Left renal cortex interstitium (tissue), 4 donors: Measurements from ENCODE around the gene CPE. TPM values are rescaled to one million over a fixed set of nuclear protein-coding genes. Genes with fewer than 3 reads are reported as not detected.

Experiments
- DNase-seq, 4 donors: peaks; one replicate each; pipeline ENCODE4 v3.0.0-alpha.2; 2013; ENCODE audit warnings: low read depth in 4 of 4, low spot score in 2 of 4, missing footprints in 1 of 4
- polyA plus RNA-seq, 4 donors: library from polyadenylated mRNA; unstranded; fragments of 120-200 nt; gene quantifications; one replicate each; pipeline ENCODE4 v1.2.1, GENCODE V29; 2013; ENCODE audit not compliant: insufficient read length in 4 of 4

CPE gene
- polyA plus RNA-seq, 4 donors: 86.9 to 194 (median 138) TPM

DNA sequence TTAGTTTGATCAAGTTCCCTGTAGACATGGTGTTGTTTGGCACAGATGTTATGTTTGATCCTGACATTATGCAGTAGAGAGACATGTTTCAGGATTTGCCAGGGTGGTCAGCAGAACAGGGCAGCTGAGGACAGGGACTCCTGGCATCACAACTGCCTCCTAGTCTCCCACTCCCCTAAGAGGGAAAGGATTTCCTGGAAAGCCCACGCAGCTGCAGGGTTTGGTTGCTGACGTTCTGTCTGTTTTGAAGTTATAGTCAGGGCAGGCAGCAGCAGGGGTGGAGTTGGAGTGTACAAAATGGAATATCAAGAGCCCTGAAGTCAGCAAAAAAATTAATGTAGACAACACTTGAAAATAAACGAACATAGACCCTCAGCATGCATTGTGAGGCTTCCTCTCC, 125.4 kb downstream of the CPE start:
- DNase-seq: no peak

- DNase-seq: no peak
Observed at GRCh38 chr4:165505958-165506837, 127.4 kb downstream of the CPE start.

DNA sequence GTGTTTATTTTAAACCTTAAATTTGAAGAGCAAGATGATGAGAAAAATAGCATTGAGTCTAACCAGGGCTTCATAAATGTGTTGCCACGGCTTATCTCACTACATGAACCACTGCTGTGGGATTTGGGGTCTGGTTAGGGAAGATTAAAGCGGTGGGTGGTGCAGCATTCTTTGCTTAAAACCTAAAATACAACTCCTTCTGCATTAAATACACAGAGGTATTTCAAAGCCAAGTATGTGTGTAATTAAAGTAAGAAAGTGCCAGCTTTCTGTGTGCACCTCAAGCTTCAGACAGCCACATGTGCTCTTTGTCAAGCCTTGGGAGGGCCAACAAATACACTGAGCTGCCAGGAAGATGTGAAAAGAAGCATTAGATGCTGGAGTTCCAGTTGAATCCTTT, 128.0 kb downstream of the CPE start:
- DNase-seq: no peak

- DNase-seq: no peak
Observed at GRCh38 chr4:165507381-165507780, 128.6 kb downstream of the CPE start.

- no peak for DNase-seq
Observed at GRCh38 chr4:165508372-165509120, 129.7 kb downstream of the CPE start.

DNA sequence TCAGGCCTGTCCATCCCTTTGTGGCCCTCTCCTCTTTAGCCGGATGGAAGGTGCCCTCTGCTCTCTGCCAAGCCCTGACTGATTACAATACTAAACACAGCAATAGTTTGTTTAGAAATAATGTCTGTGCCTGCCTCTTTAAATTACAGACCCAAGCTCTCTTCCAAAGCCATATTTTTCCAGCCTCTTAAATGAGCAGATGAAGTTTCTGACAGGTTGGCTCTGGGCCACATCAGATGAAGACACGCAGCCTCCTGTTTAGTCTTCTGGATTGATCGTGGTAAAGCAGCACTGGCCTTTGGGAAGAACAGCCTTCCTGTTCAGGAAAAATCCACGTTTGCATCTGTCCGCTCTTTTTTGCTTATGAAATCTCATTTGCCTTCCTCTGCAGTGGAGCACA, 133.6 kb downstream of the CPE start:
- no peak for DNase-seq

DNA sequence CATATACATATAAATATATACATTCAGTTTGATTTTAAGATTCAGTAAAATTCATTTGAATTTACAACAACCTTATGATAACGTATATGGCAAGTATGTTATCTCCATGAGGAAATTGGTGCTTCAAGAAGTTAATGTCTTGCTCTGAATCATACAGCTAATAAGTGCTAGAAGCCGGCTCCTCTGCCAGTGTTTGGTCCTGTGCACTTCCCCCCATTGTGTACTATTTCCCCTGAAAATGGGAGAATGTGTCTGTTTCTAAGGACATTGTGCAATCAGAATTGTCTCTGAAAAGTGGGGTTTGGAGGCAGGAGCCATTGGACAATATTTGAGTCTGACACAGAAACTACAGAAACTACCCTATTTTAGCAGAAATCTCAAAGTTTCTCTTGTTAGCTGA, 135.9 kb downstream of the CPE start:
- DNase-seq: no peak

DNA sequence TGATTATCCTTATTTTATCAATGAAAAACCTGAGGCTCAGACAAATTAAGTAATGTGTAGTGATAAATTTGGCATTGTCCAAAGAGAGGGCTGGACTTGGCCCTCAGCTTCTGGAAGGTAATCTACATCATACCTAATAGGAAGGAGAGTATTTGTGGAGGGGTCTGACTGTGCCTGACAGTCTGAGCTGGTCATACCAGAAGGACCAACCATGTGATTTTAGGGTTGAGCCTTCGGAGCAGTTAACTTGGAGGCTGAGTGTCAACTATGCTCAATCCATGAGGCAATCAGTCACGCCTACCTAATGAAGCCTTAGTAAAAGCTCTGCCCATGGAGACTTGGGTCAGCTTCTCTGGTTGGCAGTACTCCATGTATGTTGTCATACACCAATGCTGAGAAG, 136.4 kb downstream of the CPE start:
- no peak for DNase-seq

DNA sequence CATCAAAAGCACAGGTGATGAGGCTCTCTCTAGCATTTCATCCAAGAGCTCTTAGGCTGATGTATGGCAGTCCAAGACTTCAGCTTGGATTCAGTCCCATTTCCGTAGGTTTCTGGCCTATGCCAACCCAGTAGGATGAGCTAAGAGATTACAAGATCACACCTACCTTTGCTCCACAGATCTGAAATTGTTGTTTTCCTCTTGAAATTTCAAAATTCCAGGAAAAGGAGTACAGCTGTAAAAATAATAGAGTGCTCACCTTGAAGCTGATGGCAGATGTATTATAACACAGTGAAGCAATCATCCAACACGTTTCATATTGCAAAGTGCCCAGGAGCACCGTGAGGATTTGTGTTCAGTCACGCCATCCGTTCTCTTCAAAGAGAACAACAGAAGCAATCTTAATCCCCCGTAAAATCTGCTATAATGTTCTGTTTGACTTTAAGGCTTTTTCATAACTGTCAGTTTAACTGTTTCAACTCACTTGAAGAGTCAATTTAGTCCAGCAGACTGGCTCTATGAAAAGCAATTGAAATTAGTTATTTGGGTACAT, 137.5 kb downstream of the CPE start:
- DNase-seq: no peak

- DNase-seq: no peak
Observed at GRCh38 chr4:165517216-165517615, 138.4 kb downstream of the CPE start.

DNA sequence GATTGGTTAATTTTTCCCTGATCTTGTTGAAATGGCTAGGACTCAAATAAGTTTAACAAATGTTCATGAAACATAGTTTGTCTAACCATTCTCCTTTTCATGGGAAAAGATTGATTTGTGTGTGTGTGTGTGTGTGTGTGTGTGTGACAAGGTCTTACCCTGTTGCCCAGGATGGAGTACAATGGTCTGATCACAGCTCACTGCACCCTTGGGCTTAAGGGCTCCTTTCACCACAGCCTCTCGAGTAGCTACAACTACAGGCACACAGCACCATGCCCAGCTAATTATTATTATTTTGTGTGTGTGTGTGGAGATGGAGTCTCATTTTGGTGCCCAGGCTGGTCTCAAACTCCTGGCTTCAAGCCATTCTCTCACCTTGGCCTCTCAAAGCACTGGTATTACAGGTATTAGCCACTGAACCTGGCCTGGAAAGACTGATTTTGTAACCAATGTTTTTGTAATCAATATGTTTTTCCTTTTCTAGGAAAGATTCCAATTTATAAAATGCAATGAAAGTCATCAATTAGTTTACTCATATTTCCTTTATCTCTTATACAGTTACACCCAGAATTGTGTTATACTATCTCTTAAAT, 139.3 kb downstream of the CPE start:
- no peak for DNase-seq

DNA sequence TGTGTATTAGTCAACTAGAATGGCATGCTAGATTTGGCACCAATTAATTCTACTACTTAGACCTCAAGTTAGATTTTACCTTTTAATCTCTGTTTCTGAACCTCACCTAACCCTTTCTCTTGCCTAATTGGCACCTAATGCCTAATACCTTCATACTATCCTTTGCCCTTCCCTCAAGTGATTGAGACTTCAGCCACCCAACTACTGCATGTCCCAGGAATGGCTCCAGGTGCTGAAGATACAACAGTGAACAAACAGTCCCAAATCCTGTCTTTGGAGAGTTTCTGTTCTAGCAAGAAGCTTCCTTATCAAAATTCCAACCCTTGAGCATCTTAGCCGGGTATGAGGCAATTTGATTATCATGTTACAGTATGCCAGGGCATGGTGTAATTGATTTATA, 139.9 kb downstream of the CPE start:
- no peak for DNase-seq

DNA sequence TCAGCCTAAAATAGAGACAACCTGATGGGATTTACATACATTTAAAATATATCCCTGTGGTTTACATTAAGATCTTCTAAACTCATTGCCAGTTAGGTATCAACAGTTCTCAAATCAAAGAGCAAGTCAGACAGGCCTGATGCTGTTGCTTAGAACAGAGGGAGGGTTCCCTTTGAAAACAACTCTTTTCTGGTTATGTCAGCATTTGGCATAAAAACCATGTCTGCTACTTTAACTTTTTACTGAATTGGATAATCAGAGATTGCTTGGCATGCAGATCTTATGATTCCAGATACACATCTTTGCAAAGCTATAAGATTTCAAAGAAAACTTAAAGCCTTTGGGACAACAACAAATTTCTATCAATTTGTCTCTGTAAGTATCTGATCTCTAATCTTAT, 140.8 kb downstream of the CPE start:
- no peak for DNase-seq

- no peak for DNase-seq
Observed at GRCh38 chr4:165520086-165520485, 141.3 kb downstream of the CPE start.

- no peak for DNase-seq
Observed at GRCh38 chr4:165522050-165522449, 143.2 kb downstream of the CPE start.

- no peak for DNase-seq
Observed at GRCh38 chr4:165524532-165525190, 145.9 kb downstream of the CPE start.

GRCh38 chr4:165532976-165533375, 154.2 kb downstream of the CPE start:
- DNase-seq: no peak

DNA sequence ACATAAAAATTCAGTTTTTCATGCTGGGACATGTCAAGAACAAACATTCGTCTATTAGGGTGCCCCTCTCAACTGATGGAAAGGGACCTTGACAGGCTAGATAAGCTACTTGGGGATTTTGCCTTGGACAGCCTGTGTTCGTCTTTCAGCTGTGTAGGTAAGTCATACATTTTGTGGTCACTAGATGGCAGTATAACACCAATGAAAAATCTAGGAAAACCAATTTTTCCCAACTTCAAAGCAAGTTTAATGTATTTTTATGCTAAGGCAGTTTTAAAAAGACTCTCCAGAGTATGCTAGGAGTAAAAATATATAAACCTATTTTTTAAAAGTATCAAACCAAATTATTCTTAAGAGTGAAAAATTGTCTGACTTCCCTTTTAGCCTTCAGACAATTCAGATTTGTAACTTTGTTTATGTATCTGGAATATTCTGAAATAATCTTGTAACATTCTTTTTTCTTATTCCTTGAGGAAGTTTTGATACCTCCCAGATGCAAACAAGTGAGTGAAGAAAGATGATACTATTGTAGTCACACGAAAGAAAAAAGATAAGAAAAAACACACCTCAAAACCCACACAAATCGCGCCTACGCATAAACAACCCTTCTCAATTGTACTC, 158.3 kb downstream of the CPE start:
- DNase-seq: peak in 3 of 4 donors; percentile 24 to 50 (median 49)

DNA sequence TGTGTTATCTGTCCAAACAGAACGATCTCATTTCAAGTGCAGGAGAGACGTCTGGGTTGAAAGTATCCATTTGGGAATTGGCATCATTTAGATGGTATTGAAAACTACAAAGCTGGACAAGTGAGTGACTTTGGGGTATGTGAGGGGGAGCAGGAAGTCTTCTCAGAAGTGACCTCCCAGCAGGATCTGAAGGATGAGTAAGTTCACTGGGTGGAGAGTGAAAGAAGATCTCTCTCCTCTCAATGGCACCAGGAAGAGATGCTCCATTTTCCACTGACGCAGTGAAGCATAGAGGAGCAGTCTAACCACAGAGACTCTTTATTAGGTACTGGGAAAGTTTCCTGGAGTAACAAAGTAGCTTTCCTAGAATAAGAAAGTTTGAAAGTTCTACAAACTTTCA, 161.0 kb downstream of the CPE start:
- DNase-seq: no peak

GRCh38 chr4:165540206-165540830, 161.5 kb downstream of the CPE start:
- no peak for DNase-seq
